Fibroblast of lung (primary cell): ENCODE measurements around the gene TMEM161A.

ENCODE experiments used
- CTCF ChIP-seq, 2 donors: IDR thresholded peaks in 1 of 2; conservative IDR thresholded peaks in 1 of 2; 1 replicate in 1 of 2; 2 replicates in 1 of 2; pipeline ENCODE4 v1.5.1; 2011 to 2012; ENCODE audit warnings: low read length in 2 of 2, control low read depth in 1 of 2, inconsistent platforms in 1 of 2, low read depth in 1 of 2, mild to moderate bottlenecking in 1 of 2
- EZH2 ChIP-seq: IDR thresholded peaks from 2 replicates; pipeline ENCODE4 v1.5.1; 2012; ENCODE audit warnings: low read length, control low read depth, mild to moderate bottlenecking; ENCODE audit errors: missing control alignments

GRCh38 chr19:19074196-19074882 lies 63.9 kb downstream of the TMEM161A start:
- no peak for TF ChIP-seq CTCF (conservative IDR thresholded peaks at IDR 0.05 in 1 of 2, IDR thresholded peaks at IDR 0.05 in 1 of 2; ENCODE audit: low read depth in 1 of 2, low read length in 2 of 2)
- TF ChIP-seq EZH2 = no peak
